Activated CD8-positive, alpha-beta memory T cell treated with anti-CD3 and anti-CD28 coated beads, Interleukin-2, amount 50 U/mL, for 4 hours (primary cell): ENCODE data around the gene DMKN.

Experiments used
- DNase-seq: peaks from one replicate; pipeline ENCODE4 v3.0.0-alpha.2; 2020

Gene DMKN

GRCh38 chr19:35513628-35514281 is at the start of gene DMKN:
Gene DMKN (minus strand): TSS chr19:35513649. CDS start chr19:35513475, 174 bp downstream.
- no peak for DNase-seq

- DNase-seq = no peak
These were observed 49.3 kb upstream of the DMKN start for GRCh38 chr19:35562776-35563175.

GRCh38 chr19:35562336-35562735 is 48.9 kb upstream of the DMKN start:
- DNase-seq = no peak

- no peak for DNase-seq
These were observed 48.0 kb upstream of the DMKN start for GRCh38 chr19:35561436-35561835.

GRCh38 chr19:35560677-35561076 is 47.2 kb upstream of the DMKN start:
- DNase-seq = no peak

- no peak for DNase-seq
These were observed 46.8 kb upstream of the DMKN start for GRCh38 chr19:35560271-35560670.

- no peak for DNase-seq
These were observed 46.3 kb upstream of the DMKN start for GRCh38 chr19:35559781-35560180.

- no peak for DNase-seq
These were observed 45.8 kb upstream of the DMKN start for GRCh38 chr19:35559281-35559659.

- no peak for DNase-seq
These were observed 45.2 kb upstream of the DMKN start for GRCh38 chr19:35558400-35559280.

- DNase-seq = peak; percentile 52
These were observed 44.3 kb upstream of the DMKN start for GRCh38 chr19:35557539-35558399.

- DNase-seq = peak; percentile 1
These were observed 43.5 kb upstream of the DMKN start for GRCh38 chr19:35556846-35557538.

GRCh38 chr19:35556025-35556590 is 42.7 kb upstream of the DMKN start:
- no peak for DNase-seq

- DNase-seq = no peak
These were observed 42.0 kb upstream of the DMKN start for GRCh38 chr19:35555301-35556005.

GRCh38 chr19:35554076-35554475 is 40.6 kb upstream of the DMKN start:
- no peak for DNase-seq

- DNase-seq = no peak
These were observed 40.0 kb upstream of the DMKN start for GRCh38 chr19:35553385-35554000.

- DNase-seq = no peak
These were observed 39.3 kb upstream of the DMKN start for GRCh38 chr19:35552534-35553384.

GRCh38 chr19:35551091-35551810 is 37.8 kb upstream of the DMKN start:
- no peak for DNase-seq

- DNase-seq = no peak
These were observed 36.6 kb upstream of the DMKN start for GRCh38 chr19:35549879-35550523.
